Activated T-cell treated with anti-CD3 and anti-CD28 coated beads, Interleukin-2, amount 50 U/mL, for 4 hours (primary cell): ENCODE data around the gene NANOS2. TPM values are rescaled to one million over a fixed set of nuclear protein-coding genes. Genes with fewer than 3 reads are reported as not detected.
A peak's percentile ranks its signal among the peaks of the same experiment; 100 is the strongest.

Experiments
- ATAC-seq, 2 donors: fragments of 200-7000 bp; cut with Tn5 transposase; one replicate each; pipeline ENCODE4 v1.10.0; 2021
- DNase-seq: peaks from one replicate; pipeline ENCODE4 v3.0.0-alpha.2; 2020
- H3K27me3 Mint-ChIP-seq: one replicate; pipeline ENCODE4 v1.8.0; 2021; ENCODE audit warnings: low read depth, mixed read lengths
- H3K36me3 Mint-ChIP-seq: one replicate; pipeline ENCODE4 v1.8.0; 2022; ENCODE audit warnings: mixed read lengths; ENCODE audit not compliant: insufficient read depth
- H3K4me1 Mint-ChIP-seq: one replicate; pipeline ENCODE4 v1.8.0; 2021; ENCODE audit warnings: low read depth, mixed read lengths
- H3K4me3 Mint-ChIP-seq: one replicate; pipeline ENCODE4 v1.8.0; 2021; ENCODE audit warnings: mild to moderate bottlenecking, moderate library complexity, mixed read lengths
- H3K9me3 Mint-ChIP-seq: one replicate; pipeline ENCODE4 v1.8.0; 2021; ENCODE audit warnings: mixed read lengths
- total RNA-seq, 3 donors: library from RNA; stranded (reverse); gene quantifications; one replicate each; pipeline ENCODE4 v1.2.1, GENCODE V29; 2021

The NANOS2 gene
- total RNA-seq, 3 donors from 2014 or later, result not detected

GRCh38 chr19:45939792-45940514 lies 25.4 kb upstream of the NANOS2 start:
- Mint-ChIP-seq H3K4me3 (no peak overlapping the region), H3K9me3 (no peaks in the 10 kb centered on the region), H3K27me3 (peaks cover 50% of the 10 kb centered on the region), H3K36me3 (no peaks in the 10 kb centered on the region), H3K4me1 (no peaks in the 10 kb centered on the region)
- ATAC-seq (no peak), DNase-seq (no peak)

- Mint-ChIP-seq H3K4me3 (no peak overlapping the region), H3K36me3 (no peaks in the 10 kb centered on the region), H3K27me3 (peaks cover 52% of the 10 kb centered on the region), H3K9me3 (no peaks in the 10 kb centered on the region), H3K4me1 (no peaks in the 10 kb centered on the region)
- no peak for DNase-seq
- ATAC-seq, result no peak
These were observed 24.2 kb upstream of the NANOS2 start for GRCh38 chr19:45938733-45939319.

- ATAC-seq, result no peak
- Mint-ChIP-seq H3K4me3 (no peak overlapping the region), H3K9me3 (no peaks in the 10 kb centered on the region), H3K36me3 (no peaks in the 10 kb centered on the region), H3K27me3 (peaks cover 59% of the 10 kb centered on the region), H3K4me1 (no peaks in the 10 kb centered on the region)
- DNase-seq, result no peak
These were observed 20.7 kb upstream of the NANOS2 start for GRCh38 chr19:45935267-45935666.

GRCh38 chr19:45934551-45935230 lies 20.1 kb upstream of the NANOS2 start:
- Mint-ChIP-seq H3K4me3 (no peak overlapping the region), H3K9me3 (no peaks in the 10 kb centered on the region), H3K4me1 (no peaks in the 10 kb centered on the region), H3K36me3 (no peaks in the 10 kb centered on the region), H3K27me3 (peaks cover 57% of the 10 kb centered on the region)
- ATAC-seq (no peak), DNase-seq (no peak)

GRCh38 chr19:45933759-45934158 lies 19.2 kb upstream of the NANOS2 start:
- no peak for ATAC-seq
- no peak for DNase-seq
- Mint-ChIP-seq H3K27me3 (peaks cover 47% of the 10 kb centered on the region), H3K9me3 (no peaks in the 10 kb centered on the region), H3K4me3 (no peak overlapping the region), H3K36me3 (no peaks in the 10 kb centered on the region), H3K4me1 (no peaks in the 10 kb centered on the region)

- no peak for ATAC-seq
- Mint-ChIP-seq H3K36me3 (no peaks in the 10 kb centered on the region), H3K4me1 (peaks cover 9% of the 10 kb centered on the region), H3K4me3 (no peak overlapping the region), H3K27me3 (peaks cover 32% of the 10 kb centered on the region), H3K9me3 (no peaks in the 10 kb centered on the region)
- no peak for DNase-seq
These were observed 16.5 kb upstream of the NANOS2 start for GRCh38 chr19:45931055-45931454.

GRCh38 chr19:45929247-45929646 lies 14.7 kb upstream of the NANOS2 start:
- Mint-ChIP-seq H3K27me3 (peaks cover 19% of the 10 kb centered on the region), H3K36me3 (no peaks in the 10 kb centered on the region), H3K4me1 (peaks cover 9% of the 10 kb centered on the region), H3K9me3 (no peaks in the 10 kb centered on the region), H3K4me3 (no peak overlapping the region)
- DNase-seq (no peak), ATAC-seq (no peak)

- H3K36me3 Mint-ChIP-seq, result no peaks in the 10 kb centered on the region
- peak; percentile 82 for DNase-seq
- H3K4me3 Mint-ChIP-seq, result no peak overlapping the region
- no peaks in the 10 kb centered on the region for H3K9me3 Mint-ChIP-seq
- H3K27me3 Mint-ChIP-seq, result peaks cover 11% of the 10 kb centered on the region
- H3K4me1 Mint-ChIP-seq, result peaks cover 9% of the 10 kb centered on the region
- ATAC-seq, result peak; percentile 98 to 99
These were observed 13.1 kb upstream of the NANOS2 start for GRCh38 chr19:45927565-45928261.

GRCh38 chr19:45924891-45925447 lies 10.4 kb upstream of the NANOS2 start:
- no peaks in the 10 kb centered on the region for H3K9me3 Mint-ChIP-seq
- no peak for DNase-seq

GRCh38 chr19:45922281-45922680 lies 7.7 kb upstream of the NANOS2 start:
- ATAC-seq (peak; percentile 34 to 46), DNase-seq (no peak)
- H3K4me1 Mint-ChIP-seq, result peaks cover 2% of the 10 kb centered on the region
- H3K27me3 Mint-ChIP-seq, result peaks cover 17% of the 10 kb centered on the region
- H3K9me3 Mint-ChIP-seq, result no peaks in the 10 kb centered on the region
- H3K36me3 Mint-ChIP-seq, result no peaks in the 10 kb centered on the region
- H3K4me3 Mint-ChIP-seq, result no peak overlapping the region

More at GRCh38 chr19:45924891-45925447, 10.4 kb upstream of the NANOS2 start:
- no peak for ATAC-seq
- Mint-ChIP-seq H3K27me3 (peaks cover 3% of the 10 kb centered on the region), H3K4me3 (no peak overlapping the region), H3K36me3 (no peaks in the 10 kb centered on the region), H3K4me1 (peaks cover 9% of the 10 kb centered on the region)

- ATAC-seq (no peak), DNase-seq (no peak)
- Mint-ChIP-seq H3K36me3 (no peaks in the 10 kb centered on the region), H3K4me1 (no peaks in the 10 kb centered on the region), H3K9me3 (no peaks in the 10 kb centered on the region), H3K4me3 (no peak overlapping the region), H3K27me3 (peaks cover 20% of the 10 kb centered on the region)
These were observed 5.9 kb upstream of the NANOS2 start for GRCh38 chr19:45920458-45920857.

- H3K36me3 Mint-ChIP-seq, result no peaks in the 10 kb centered on the region
- H3K9me3 Mint-ChIP-seq, result no peaks in the 10 kb centered on the region
- ATAC-seq (no peak), DNase-seq (no peak)
- H3K27me3 Mint-ChIP-seq, result peaks cover 22% of the 10 kb centered on the region
- no peaks in the 10 kb centered on the region for H3K4me1 Mint-ChIP-seq
- H3K4me3 Mint-ChIP-seq, result no peak overlapping the region
These were observed 5.1 kb upstream of the NANOS2 start for GRCh38 chr19:45919678-45920077.

- no peaks in the 10 kb centered on the region for H3K4me1 Mint-ChIP-seq
- H3K36me3 Mint-ChIP-seq, result no peaks in the 10 kb centered on the region
- ATAC-seq (no peak), DNase-seq (no peak)
- H3K4me3 Mint-ChIP-seq, result no peak overlapping the region
- no peaks in the 10 kb centered on the region for H3K9me3 Mint-ChIP-seq
- peaks cover 23% of the 10 kb centered on the region for H3K27me3 Mint-ChIP-seq
These were observed 4.1 kb upstream of the NANOS2 start for GRCh38 chr19:45918721-45919120.

GRCh38 chr19:45917421-45918091 lies 3.0 kb upstream of the NANOS2 start:
- DNase-seq (no peak), ATAC-seq (peak in 1 of 2 donors; percentile 35)
- H3K4me3 Mint-ChIP-seq, result no peak overlapping the region
- H3K9me3 Mint-ChIP-seq, result no peaks in the 10 kb centered on the region
- H3K27me3 Mint-ChIP-seq, result peaks cover 28% of the 10 kb centered on the region
- no peaks in the 10 kb centered on the region for H3K4me1 Mint-ChIP-seq
- H3K36me3 Mint-ChIP-seq, result no peaks in the 10 kb centered on the region
